ENCODE results near the gene MRPL4.
"Not testable (repeated sequence)": the region's sequence is repeated elsewhere in the genome, so short reads cannot be mapped to it uniquely, and the experiment has no call there.

The MRPL4 gene

GRCh38 chr19:10230173-10230860, 21.7 kb upstream of the MRPL4 start:
- DNase-seq (ENCODE audit: low spot score) = peak; percentile 48

- DNase-seq (ENCODE audit: low spot score) = peak; percentile 87
These were observed 21.0 kb upstream of the MRPL4 start, which contains the start of gene S1PR2 for GRCh38 chr19:10230861-10231611. TSS of gene S1PR2 (minus strand) at chr19:10231331. CDS start at chr19:10224905, 6,426 bp downstream.

- DNase-seq (ENCODE audit: low spot score) = no peak
These were observed 20.3 kb upstream of the MRPL4 start for GRCh38 chr19:10231612-10232228.

- no peak for DNase-seq (ENCODE audit: low spot score)
These were observed 18.1 kb upstream of the MRPL4 start for GRCh38 chr19:10233946-10234345.

- DNase-seq (ENCODE audit: low spot score) = no peak
These were observed 17.0 kb upstream of the MRPL4 start for GRCh38 chr19:10235003-10235402.

- DNase-seq (ENCODE audit: low spot score) = not testable (repeated sequence)
These were observed 16.6 kb upstream of the MRPL4 start for GRCh38 chr19:10235409-10235808.

GRCh38 chr19:10237702-10238101, 14.3 kb upstream of the MRPL4 start:
- no peak for DNase-seq (ENCODE audit: low spot score)

GRCh38 chr19:10238172-10238783, 13.7 kb upstream of the MRPL4 start:
- DNase-seq (ENCODE audit: low spot score) = peak; percentile 69

GRCh38 chr19:10241826-10242449, 10.1 kb upstream of the MRPL4 start:
- DNase-seq (ENCODE audit: low spot score) = not testable (repeated sequence)

- no peak for DNase-seq (ENCODE audit: low spot score)
These were observed 8.4 kb upstream of the MRPL4 start for GRCh38 chr19:10243606-10244005.

- DNase-seq (ENCODE audit: low spot score) = no peak
These were observed 6.7 kb upstream of the MRPL4 start for GRCh38 chr19:10245189-10245939.

- DNase-seq (ENCODE audit: low spot score) = no peak
These were observed 5.5 kb upstream of the MRPL4 start for GRCh38 chr19:10246511-10246910.

- DNase-seq (ENCODE audit: low spot score) = no peak
These were observed 693 bp downstream of the MRPL4 start for GRCh38 chr19:10252707-10253106.

- DNase-seq (ENCODE audit: low spot score) = no peak
These were observed 2.2 kb downstream of the MRPL4 start for GRCh38 chr19:10254244-10254643.

GRCh38 chr19:10255358-10255757, 3.3 kb downstream of the MRPL4 start:
- no peak for DNase-seq (ENCODE audit: low spot score)

- DNase-seq (ENCODE audit: low spot score) = no peak
These were observed 4.5 kb downstream of the MRPL4 start for GRCh38 chr19:10256551-10256950.

- DNase-seq (ENCODE audit: low spot score) = no peak
These were observed 5.1 kb downstream of the MRPL4 start for GRCh38 chr19:10256970-10257615.

- DNase-seq (ENCODE audit: low spot score) = no peak
These were observed 6.2 kb downstream of the MRPL4 start for GRCh38 chr19:10258080-10258710.

- peak; percentile 67 for DNase-seq (ENCODE audit: low spot score)
These were observed 7.3 kb downstream of the MRPL4 start for GRCh38 chr19:10259162-10259905.

- DNase-seq (ENCODE audit: low spot score) = no peak
These were observed 8.1 kb downstream of the MRPL4 start for GRCh38 chr19:10260141-10260584.
